GM12891 (cell line): Measurements from ENCODE around the gene GTF2H3. TPM values are rescaled to one million over a fixed set of nuclear protein-coding genes. Genes with fewer than 3 reads are reported as not detected.

Experiments used
- DNase-seq: peaks from one replicate; pipeline ENCODE4 v3.0.0; 2011; ENCODE audit warnings: low spot score; ENCODE audit not compliant: insufficient read length
- FAIRE-seq: peaks from 2 replicates; lab custom pipeline; 2011; peaks lifted over from hg19 to GRCh38; lab: Jason Lieb, UNC
- PAX5 ChIP-seq: IDR thresholded peaks from 2 replicates; pipeline ENCODE4 v1.6.1; 2011; ENCODE audit warnings: low read length, moderate library complexity, mild to moderate bottlenecking; ENCODE audit not compliant: insufficient read depth, severe bottlenecking
- POLR2A ChIP-seq: IDR thresholded peaks from 2 replicates; pipeline ENCODE4 v1.6.1; 2011; ENCODE audit warnings: low read depth, low read length, control low read depth
- POLR2AphosphoS5 ChIP-seq: IDR thresholded peaks from 2 replicates; pipeline ENCODE4 v1.6.1; 2011; ENCODE audit warnings: low read depth, low read length, control low read depth
- POU2F2 ChIP-seq: IDR thresholded peaks from 2 replicates; pipeline ENCODE4 v1.6.1; 2011; ENCODE audit warnings: low read depth, mild to moderate bottlenecking, control low read depth, low read length, moderate library complexity
- SPI1 ChIP-seq: IDR thresholded peaks from 2 replicates; pipeline ENCODE4 v1.6.1; 2011; ENCODE audit warnings: low read depth, low read length, control low read depth
- TAF1 ChIP-seq: IDR thresholded peaks from 2 replicates; pipeline ENCODE4 v1.6.1; 2011; ENCODE audit warnings: low read depth, low read length, control low read depth
- polyA plus RNA-seq: library from polyadenylated mRNA; unstranded; fragments of >200 nt; gene quantifications from one replicate; pipeline ENCODE4 v1.2.1, GENCODE V29; 2012; ENCODE audit warnings: low read depth, missing spikeins, inconsistent platforms; ENCODE audit not compliant: missing spikeins

The GTF2H3 gene
- 18.3 TPM for polyA plus RNA-seq

DNA sequence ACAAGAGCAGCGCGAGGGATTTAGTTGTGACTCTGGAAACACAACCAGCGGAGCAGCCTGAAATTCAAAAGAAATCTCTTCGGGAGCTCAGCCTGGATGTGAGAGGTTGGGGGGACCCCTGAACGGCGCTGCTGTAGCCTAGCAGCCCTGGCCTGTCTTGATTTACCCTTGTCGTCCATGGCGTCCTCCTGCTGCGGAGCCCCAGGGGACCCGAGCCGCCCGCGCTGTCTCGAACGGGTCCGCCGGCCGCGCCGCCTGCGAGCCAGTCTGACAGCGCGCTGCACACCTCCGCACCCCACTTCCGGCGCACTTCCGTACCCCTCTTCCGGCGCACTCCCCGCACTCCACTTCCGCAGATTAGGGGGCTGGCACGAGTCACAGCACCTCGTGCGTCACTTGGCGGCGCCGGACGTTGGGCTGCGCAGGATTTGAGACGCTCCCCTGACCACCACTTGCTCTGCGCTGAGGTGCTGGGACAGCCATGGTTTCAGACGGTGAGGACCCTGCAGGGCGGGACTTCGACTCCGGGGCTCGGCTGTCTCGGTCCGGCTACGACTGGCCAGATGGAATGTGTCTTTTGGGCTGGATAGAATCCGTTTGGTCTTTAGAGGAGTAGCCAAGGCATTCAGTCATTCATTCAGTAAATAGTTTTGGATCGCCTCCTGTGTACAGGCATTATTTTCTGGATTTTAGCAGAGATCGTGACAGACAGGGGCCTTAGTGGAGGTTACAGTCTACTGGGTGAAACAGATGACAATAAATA is at the start of gene GTF2H3, which contains the start of gene EIF2B1:
Gene GTF2H3 (plus strand): TSS at position 451 of the 763 bp plus-strand sequence. CDS start 31 bp downstream, at position 482.
Gene EIF2B1 (minus strand): TSS at position 308 of the 763 bp plus-strand sequence. CDS start 129 bp downstream, at position 179.
- TF ChIP-seq POLR2A = peak; percentile 99
- peak; percentile 99 for TF ChIP-seq TAF1
- TF ChIP-seq POLR2AphosphoS5 = peak; percentile 99
- peak; percentile 80 for TF ChIP-seq POU2F2
- TF ChIP-seq PAX5 = peak; percentile 32
- peak; percentile 75 for TF ChIP-seq SPI1
- FAIRE-seq (peak; percentile 100), DNase-seq (peak; percentile 97)

DNA sequence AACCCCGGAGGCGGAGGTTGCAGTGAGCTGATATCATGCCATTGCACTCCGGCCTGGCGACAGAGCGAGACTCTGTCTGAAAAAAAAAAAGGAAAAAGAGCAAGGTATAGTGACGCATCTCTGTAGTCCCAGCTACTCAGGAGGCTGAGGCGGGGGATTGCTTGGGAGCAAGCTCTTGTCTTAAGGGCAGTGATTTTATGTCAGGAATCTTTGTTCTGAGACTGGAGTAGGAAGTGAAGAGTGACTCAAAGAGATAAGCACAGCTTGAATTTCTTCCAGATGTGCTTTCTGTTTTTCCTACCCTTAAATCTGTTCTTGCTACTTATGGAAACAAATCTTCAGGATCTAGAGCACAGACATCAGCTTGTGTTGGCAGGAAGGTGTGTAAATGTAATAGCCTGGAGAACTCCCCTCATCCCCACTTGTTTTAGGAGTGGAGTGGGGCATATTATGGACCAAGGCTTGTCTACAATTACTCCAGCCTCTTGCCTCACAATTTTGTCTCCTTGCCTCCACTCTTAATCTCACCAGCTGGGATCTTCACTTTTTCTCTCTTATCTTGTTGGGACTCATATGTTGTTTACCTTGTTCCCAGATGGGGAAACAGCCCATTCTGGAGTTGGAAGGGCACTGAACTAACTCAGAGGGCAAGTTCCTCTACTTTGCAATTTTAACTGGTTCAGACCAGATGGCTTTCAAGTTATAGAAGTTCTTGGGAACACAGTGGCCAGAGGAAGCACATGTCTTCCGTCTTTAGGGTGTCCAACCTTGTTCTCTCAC is 41.7 kb upstream of the GTF2H3 start:
- DNase-seq (no peak), FAIRE-seq (no peak)
- TF ChIP-seq SPI1 = no peak
- no peak for TF ChIP-seq POLR2AphosphoS5
- no peak for TF ChIP-seq POLR2A
- TF ChIP-seq TAF1 = no peak
- TF ChIP-seq PAX5 = no peak
- no peak for TF ChIP-seq POU2F2

DNA sequence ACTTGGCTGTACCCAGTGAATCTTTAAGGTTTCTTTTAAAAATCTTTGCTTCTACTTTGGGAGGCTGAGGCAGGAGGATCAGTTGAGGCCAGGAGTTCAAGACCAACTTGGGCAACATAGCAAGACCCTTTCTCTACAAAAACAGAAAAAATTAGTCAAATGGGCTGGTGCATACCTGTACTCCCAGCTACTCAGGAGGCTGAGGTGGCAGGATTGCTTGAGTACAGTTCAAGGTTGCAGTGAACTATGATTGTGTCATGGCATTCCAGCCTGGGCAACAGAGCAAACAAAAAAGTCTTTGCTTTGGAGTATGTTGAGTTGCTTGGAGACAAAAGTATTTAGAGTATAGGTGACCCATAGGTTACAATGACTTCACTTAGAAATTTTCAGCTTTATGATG is 37.9 kb upstream of the GTF2H3 start:
- FAIRE-seq (no peak), DNase-seq (no peak)
- TF ChIP-seq TAF1 (no peak), SPI1 (no peak), POLR2AphosphoS5 (no peak), POU2F2 (no peak), POLR2A (no peak), PAX5 (no peak)

- no peak for DNase-seq
- no peak for TF ChIP-seq POU2F2
- TF ChIP-seq POLR2AphosphoS5 = no peak
- TF ChIP-seq SPI1 = no peak
- TF ChIP-seq TAF1 = no peak
- TF ChIP-seq PAX5 = no peak
- TF ChIP-seq POLR2A = no peak
- FAIRE-seq = no peak
These were observed 36.5 kb upstream of the GTF2H3 start for GRCh38 chr12:123597100-123597499.

GRCh38 chr12:123598522-123598921 is 35.1 kb upstream of the GTF2H3 start:
- TF ChIP-seq POLR2A = 0 out of 2 replicates have a peak, but pooled peaks have one; percentile 27
- no peak for TF ChIP-seq TAF1
- DNase-seq = no peak
- no peak for FAIRE-seq

DNA sequence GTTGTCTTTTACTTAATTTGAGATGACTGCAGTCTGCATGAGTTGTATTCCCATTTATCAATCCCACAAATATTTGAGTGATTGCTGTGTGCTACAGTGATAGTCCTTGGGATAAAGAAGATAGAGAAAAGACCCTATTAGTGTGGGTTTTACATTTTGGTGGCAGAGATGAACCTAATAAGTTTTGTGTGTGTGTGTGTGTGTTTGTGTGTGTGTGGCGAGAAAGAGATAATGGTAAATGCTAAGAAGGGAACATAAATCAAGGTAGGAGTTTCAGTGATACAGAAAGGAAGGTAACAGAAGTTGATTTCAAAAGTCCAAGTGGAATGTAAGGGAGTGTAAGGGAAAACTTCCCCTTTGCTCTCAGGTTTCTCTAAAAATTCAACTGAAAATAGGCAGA is 34.3 kb upstream of the GTF2H3 start:
- FAIRE-seq = no peak
- DNase-seq = no peak
- TF ChIP-seq POLR2A = no peak
- no peak for TF ChIP-seq PAX5
- TF ChIP-seq POLR2AphosphoS5 = no peak
- TF ChIP-seq SPI1 = no peak
- TF ChIP-seq TAF1 = no peak
- no peak for TF ChIP-seq POU2F2

GRCh38 chr12:123599721-123600120 is 33.9 kb upstream of the GTF2H3 start:
- FAIRE-seq (no peak), DNase-seq (no peak)
- TF ChIP-seq TAF1 = no peak
- no peak for TF ChIP-seq POLR2AphosphoS5
- no peak for TF ChIP-seq POLR2A
- no peak for TF ChIP-seq SPI1

DNA sequence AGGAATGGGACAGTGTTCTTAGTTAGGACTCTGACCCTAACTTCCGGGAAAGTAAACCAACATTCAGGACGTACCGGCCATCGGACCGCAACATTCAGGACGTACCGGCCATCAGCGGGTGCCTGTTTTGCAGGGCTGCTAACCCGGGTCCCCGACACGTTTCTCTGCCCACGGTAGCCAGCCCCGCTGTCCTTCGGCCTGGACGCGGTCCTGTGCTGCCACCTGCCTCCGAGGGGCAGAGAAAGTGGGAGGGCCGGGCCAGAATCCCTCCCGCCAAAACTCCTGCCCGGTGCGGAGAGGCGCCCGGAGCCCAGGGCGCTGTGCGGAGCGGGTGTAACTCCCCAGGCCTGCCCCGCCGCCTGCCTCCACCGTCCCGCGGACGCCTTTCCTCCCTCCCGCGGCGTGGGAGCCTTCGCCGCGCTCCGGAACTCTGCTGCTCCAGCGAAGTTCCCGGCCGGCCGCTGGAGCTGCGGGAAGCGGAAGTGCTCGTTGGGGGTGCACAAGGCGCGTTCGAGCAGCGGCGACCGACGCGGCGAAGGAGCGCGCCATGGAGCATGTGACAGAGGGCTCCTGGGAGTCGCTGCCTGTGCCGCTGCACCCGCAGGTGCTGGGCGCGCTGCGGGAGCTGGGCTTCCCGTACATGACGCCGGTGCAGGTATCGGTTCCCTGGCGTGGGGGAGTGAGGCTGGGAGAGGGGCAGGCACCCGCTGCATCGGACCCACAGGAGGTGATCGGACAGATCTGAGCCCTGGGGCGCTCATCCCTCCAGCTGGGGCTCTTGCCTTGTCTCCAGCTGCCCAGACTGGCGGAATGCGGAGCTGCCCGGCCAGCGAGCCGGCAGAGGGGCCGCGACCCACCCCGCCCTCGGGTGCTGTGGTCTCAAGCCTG is 31.8 kb upstream of the GTF2H3 start, which contains the start of gene DDX55:
Gene DDX55 (plus strand): TSS at position 498 of the 888 bp plus-strand sequence. CDS start 50 bp downstream, at position 548.
- DNase-seq (peak; percentile 82), FAIRE-seq (peak; percentile 84)
- TF ChIP-seq POU2F2 (peak; percentile 76), POLR2AphosphoS5 (peak; percentile 97), PAX5 (no peak), SPI1 (peak; percentile 54), TAF1 (peak; percentile 85), POLR2A (peak; percentile 96)
